Breast epithelium (tissue), 4 donors: Measurements from ENCODE around the gene AMPD2. TPM values are rescaled to one million over a fixed set of nuclear protein-coding genes. Genes with fewer than 3 reads are reported as not detected.

Source experiments
- DNase-seq, 2 donors: peaks; one replicate each; pipeline ENCODE4 v3.0.0-alpha.2; 2019; ENCODE audit warnings: low spot score in 2 of 2
- H3K27ac ChIP-seq, 2 donors: fragments of 200-600 bp; sonication (generic) in 1 of 2; one replicate each; pipeline ENCODE4 v1.5.1; 2016 to 2019; ENCODE audit warnings: mild to moderate bottlenecking in 1 of 2
- H3K27me3 ChIP-seq, 2 donors: fragments of 200-600 bp; sonication (generic) in 1 of 2; one replicate each; pipeline versions ENCODE4 v1.5.1 to v1.6.0; 2017 to 2019; ENCODE audit warnings: control low read depth in 1 of 2, mild to moderate bottlenecking in 1 of 2
- H3K36me3 ChIP-seq: fragments of 200-600 bp; one replicate; pipeline ENCODE4 v1.5.1; 2019
- H3K4me1 ChIP-seq, 2 donors: fragments of 200-600 bp; sonication (generic); one replicate each; pipeline ENCODE4 v1.5.1; 2016 to 2019; ENCODE audit warnings: control low read depth in 1 of 2
- H3K4me3 ChIP-seq, 3 donors: fragments of 200-600 bp; sonication (generic); 1 replicate in 2 of 3; 2 replicates in 1 of 3; pipeline ENCODE4 v1.5.1; 2016 to 2019; ENCODE audit warnings: mild to moderate bottlenecking in 3 of 3, moderate library complexity in 2 of 3
- H3K9me3 ChIP-seq, 2 donors: fragments of 200-600 bp; sonication (generic) in 1 of 2; one replicate each; pipeline ENCODE4 v1.5.1; 2016 to 2019; ENCODE audit warnings: control low read depth in 1 of 2
- POLR2A ChIP-seq: fragments of 450-650 bp; IDR thresholded peaks from one replicate; pipeline ENCODE4 v1.6.1; 2016; ENCODE audit warnings: antibody characterized with exemption, mild to moderate bottlenecking, moderate library complexity
- POLR2AphosphoS5 ChIP-seq, 3 donors: sonication (generic); formaldehyde crosslinking; IDR thresholded peaks; one replicate each; pipeline ENCODE4 v1.6.1; 2017; ENCODE audit warnings: antibody characterized with exemption in 3 of 3
- intact Hi-C: fragments of 100-400 bp; cut with DNase I; formaldehyde crosslinking; loops from one replicate; pipeline ENCODE4 v1.15.1; 2023; ENCODE audit warnings: low total_unique reads
- total RNA-seq, 3 donors: library from RNA; depleted of rRNA; stranded (reverse); fragments of >200 nt; gene quantifications; one replicate each; pipeline ENCODE4 v1.1.0, GENCODE V29; 2016
- TF ChIP-seq, protein P1 (sequence below), 3 donors: fragments of 450-650 bp; IDR thresholded peaks; one replicate each; pipeline ENCODE4 v1.5.1; 2016 to 2017; ENCODE audit warnings: antibody characterized with exemption in 3 of 3, mild to moderate bottlenecking in 3 of 3, moderate library complexity in 3 of 3

AMPD2 gene
- total RNA-seq, 3 donors from 2014 or later = 21.3 to 68.2 (median 47.4) TPM

DNA sequence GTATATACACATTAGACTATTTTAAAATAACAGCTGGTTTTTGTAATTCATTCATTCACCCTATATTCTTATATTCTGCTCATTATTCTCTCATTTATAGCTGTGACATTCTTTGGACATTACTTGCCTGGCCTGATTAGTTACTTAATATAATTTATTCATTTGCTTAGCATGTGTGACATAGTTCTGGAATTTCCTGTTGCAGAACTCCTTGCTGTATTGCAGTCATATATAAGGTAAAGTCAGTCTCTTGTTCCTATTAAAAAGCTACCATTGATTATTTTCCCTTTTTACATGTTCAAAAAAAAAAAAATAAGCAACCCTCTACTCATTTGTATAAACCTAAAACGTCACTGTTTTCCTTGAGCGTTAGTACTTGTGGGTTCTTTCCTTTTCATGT, 24.1 kb upstream of the AMPD2 start:
- Histone ChIP-seq H3K36me3 (no peaks in the 10 kb centered on the region), H3K4me3 (no peak overlapping the region), H3K9me3 (no peaks in the 10 kb centered on the region), H3K27me3 (no peaks in the 10 kb centered on the region), H3K4me1 (no peaks in the 10 kb centered on the region), H3K27ac (no peak overlapping the region)
- intact Hi-C loops = no loop called here
- TF ChIP-seq POLR2AphosphoS5 (IDR thresholded peaks at IDR 0.05) (no peak), POLR2A (no peak)
- TF ChIP-seq, protein P1, sequence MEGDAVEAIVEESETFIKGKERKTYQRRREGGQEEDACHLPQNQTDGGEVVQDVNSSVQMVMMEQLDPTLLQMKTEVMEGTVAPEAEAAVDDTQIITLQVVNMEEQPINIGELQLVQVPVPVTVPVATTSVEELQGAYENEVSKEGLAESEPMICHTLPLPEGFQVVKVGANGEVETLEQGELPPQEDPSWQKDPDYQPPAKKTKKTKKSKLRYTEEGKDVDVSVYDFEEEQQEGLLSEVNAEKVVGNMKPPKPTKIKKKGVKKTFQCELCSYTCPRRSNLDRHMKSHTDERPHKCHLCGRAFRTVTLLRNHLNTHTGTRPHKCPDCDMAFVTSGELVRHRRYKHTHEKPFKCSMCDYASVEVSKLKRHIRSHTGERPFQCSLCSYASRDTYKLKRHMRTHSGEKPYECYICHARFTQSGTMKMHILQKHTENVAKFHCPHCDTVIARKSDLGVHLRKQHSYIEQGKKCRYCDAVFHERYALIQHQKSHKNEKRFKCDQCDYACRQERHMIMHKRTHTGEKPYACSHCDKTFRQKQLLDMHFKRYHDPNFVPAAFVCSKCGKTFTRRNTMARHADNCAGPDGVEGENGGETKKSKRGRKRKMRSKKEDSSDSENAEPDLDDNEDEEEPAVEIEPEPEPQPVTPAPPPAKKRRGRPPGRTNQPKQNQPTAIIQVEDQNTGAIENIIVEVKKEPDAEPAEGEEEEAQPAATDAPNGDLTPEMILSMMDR (IDR thresholded peaks at IDR 0.05) = no peak
- no peak for DNase-seq

DNA sequence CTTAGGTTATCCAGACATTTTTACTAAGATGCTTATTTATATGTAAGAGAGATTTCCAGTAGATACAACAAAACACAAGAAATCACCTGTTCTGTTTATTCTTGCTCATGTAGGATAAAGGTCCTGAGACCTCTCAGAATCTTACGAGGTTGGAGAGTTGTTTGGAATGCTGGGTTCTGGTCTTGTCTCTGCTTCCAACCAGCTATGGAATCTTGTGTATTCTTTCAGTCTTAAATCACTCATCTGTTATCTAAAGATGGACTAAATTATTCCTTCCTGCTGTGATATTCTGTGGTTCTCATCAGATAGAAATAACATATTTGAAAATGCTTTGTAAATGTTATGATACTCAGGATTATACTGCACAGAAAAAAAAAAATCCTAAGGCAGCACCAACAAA, 21.5 kb upstream of the AMPD2 start:
- no peak for DNase-seq
- Histone ChIP-seq H3K4me3 (no peak overlapping the region), H3K4me1 (no peaks in the 10 kb centered on the region), H3K36me3 (no peaks in the 10 kb centered on the region), H3K9me3 (no peaks in the 10 kb centered on the region), H3K27me3 (no peaks in the 10 kb centered on the region), H3K27ac (no peak overlapping the region)
- intact Hi-C loops = no loop called here
- TF ChIP-seq, protein P1 (IDR thresholded peaks at IDR 0.05) = no peak
- TF ChIP-seq POLR2AphosphoS5 (IDR thresholded peaks at IDR 0.05) (no peak), POLR2A (no peak)

DNA sequence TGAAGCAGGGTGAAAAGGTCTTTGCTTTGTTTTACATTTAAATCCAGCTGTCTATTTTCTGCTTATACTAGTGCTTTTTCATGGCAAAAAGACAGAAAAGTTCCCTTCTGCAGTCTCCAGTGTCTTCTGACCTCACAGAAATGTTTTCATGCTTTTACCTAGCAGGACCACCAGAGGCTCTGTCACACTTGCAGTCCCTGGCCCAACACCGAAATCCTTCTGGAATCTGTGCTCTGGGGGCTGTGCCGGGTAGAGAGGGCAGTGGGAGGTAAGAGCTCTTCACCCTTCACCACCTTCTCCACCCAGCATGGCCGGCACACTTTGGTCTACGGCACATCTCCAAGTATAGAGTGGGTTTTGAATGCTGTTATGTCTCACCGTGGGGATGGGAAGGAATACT, 21.0 kb upstream of the AMPD2 start:
- Histone ChIP-seq H3K27me3 (no peaks in the 10 kb centered on the region), H3K4me3 (no peak overlapping the region), H3K4me1 (no peaks in the 10 kb centered on the region), H3K36me3 (no peaks in the 10 kb centered on the region), H3K27ac (no peak overlapping the region), H3K9me3 (no peaks in the 10 kb centered on the region)
- no peak for DNase-seq
- TF ChIP-seq POLR2AphosphoS5 (IDR thresholded peaks at IDR 0.05) (no peak), POLR2A (no peak)
- TF ChIP-seq, protein P1 (IDR thresholded peaks at IDR 0.05) = no peak
- intact Hi-C loops = no loop called here

DNA sequence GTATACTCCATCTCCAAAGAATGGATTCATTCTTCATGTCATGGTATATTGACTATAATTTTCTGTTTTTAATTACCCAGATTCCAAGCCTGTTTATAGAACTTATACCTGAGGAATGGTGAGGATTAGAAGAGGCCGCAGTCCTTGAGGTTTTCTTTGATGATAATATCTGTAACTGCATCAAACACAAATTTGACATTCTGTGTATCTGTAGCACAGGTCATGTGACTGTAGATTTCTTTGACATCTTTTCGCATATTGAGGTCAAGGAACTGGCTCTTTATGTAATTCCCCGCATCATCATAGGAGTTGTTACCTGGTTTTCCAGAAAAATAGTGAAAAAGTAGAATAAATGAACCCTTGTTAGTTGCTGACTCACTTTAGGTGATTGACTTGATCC, 16.4 kb upstream of the AMPD2 start:
- Histone ChIP-seq H3K36me3 (no peaks in the 10 kb centered on the region), H3K27me3 (no peaks in the 10 kb centered on the region), H3K4me3 (no peak overlapping the region), H3K9me3 (no peaks in the 10 kb centered on the region), H3K4me1 (no peaks in the 10 kb centered on the region), H3K27ac (no peak overlapping the region)
- intact Hi-C loops = no loop called here
- no peak for DNase-seq
- no peak for TF ChIP-seq POLR2AphosphoS5 (IDR thresholded peaks at IDR 0.05)
- no peak for TF ChIP-seq POLR2A
- TF ChIP-seq, protein P1 (IDR thresholded peaks at IDR 0.05) = no peak

DNA sequence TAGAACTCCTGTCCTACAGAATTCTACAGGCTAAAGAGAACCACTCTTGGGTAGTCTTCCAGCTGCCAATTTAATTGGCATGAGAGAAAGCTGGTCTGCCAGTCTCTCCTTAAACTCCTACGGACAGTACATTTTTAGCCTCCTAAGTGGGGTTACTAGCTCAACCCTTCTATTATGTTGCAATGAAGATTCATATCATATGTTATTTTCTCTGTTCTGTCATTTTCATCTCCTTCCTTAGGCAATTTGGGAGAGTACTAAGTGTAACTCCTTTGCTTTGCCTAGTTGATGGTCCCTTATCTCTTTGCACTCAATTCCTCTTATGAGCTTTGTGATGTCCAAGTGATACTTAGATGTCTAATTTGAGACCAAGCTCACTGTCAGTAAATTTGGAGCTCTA, 14.3 kb upstream of the AMPD2 start:
- intact Hi-C loops = no loop called here

More for the DNA sequence above, 14.3 kb upstream of the AMPD2 start:
- Histone ChIP-seq H3K27ac (no peak overlapping the region), H3K9me3 (no peaks in the 10 kb centered on the region), H3K4me3 (no peak overlapping the region), H3K36me3 (no peaks in the 10 kb centered on the region), H3K27me3 (no peaks in the 10 kb centered on the region), H3K4me1 (no peaks in the 10 kb centered on the region)
- no peak for DNase-seq
- TF ChIP-seq POLR2A (no peak), POLR2AphosphoS5 (IDR thresholded peaks at IDR 0.05) (no peak)
- TF ChIP-seq, protein P1 (IDR thresholded peaks at IDR 0.05) = no peak
